ENCODE results near the gene PCCA. TPM values are rescaled to one million over a fixed set of nuclear protein-coding genes. Genes with fewer than 3 reads are reported as not detected.

PCCA gene
- total and polyA plus RNA-seq, 4 donors = 45.1 to 378 (median 110) TPM

- 38% methylated on average over 1 of the region's 4 CpGs for WGBS (ENCODE audit: insufficient coverage)
- H3K9me3 ChIP-seq (ENCODE audit: control insufficient read depth, insufficient read depth, low read length) = no peaks in the 10 kb centered on the region
- no peak overlapping the region for H3K27ac ChIP-seq (ENCODE audit: low read depth, low read length)
- no peak for DNase-seq (ENCODE audit: low read depth in 4 of 6, low spot score in 6 of 6)
- H3K4me3 ChIP-seq (ENCODE audit: low read depth, low read length) = no peak overlapping the region
- H3K36me3 ChIP-seq (ENCODE audit: control insufficient read depth, insufficient read depth, low read length) = no peaks in the 10 kb centered on the region
- H3K27me3 ChIP-seq (ENCODE audit: control insufficient read depth, insufficient read depth, low read length) = no peaks in the 10 kb centered on the region
- no peaks in the 10 kb centered on the region for H3K4me1 ChIP-seq (ENCODE audit: control insufficient read depth, insufficient read depth, low read length)
Observed at GRCh38 chr13:100464006-100464405, 375.1 kb downstream of the PCCA start.

GRCh38 chr13:100465558-100465957 is 376.7 kb downstream of the PCCA start:
- no peaks in the 10 kb centered on the region for H3K36me3 ChIP-seq (ENCODE audit: control insufficient read depth, insufficient read depth, low read length)
- no peak for DNase-seq (ENCODE audit: low read depth in 4 of 6, low spot score in 6 of 6)
- H3K4me1 ChIP-seq (ENCODE audit: control insufficient read depth, insufficient read depth, low read length) = no peaks in the 10 kb centered on the region
- H3K4me3 ChIP-seq (ENCODE audit: low read depth, low read length) = no peak overlapping the region
- H3K9me3 ChIP-seq (ENCODE audit: control insufficient read depth, insufficient read depth, low read length) = no peaks in the 10 kb centered on the region
- no CpG with 5 or more reads among the region's 5 CpGs for WGBS (ENCODE audit: insufficient coverage)
- H3K27me3 ChIP-seq (ENCODE audit: control insufficient read depth, insufficient read depth, low read length) = no peaks in the 10 kb centered on the region
- H3K27ac ChIP-seq (ENCODE audit: low read depth, low read length) = no peak overlapping the region

GRCh38 chr13:100470866-100471505 is 382.1 kb downstream of the PCCA start:
- no peaks in the 10 kb centered on the region for H3K4me1 ChIP-seq (ENCODE audit: control insufficient read depth, insufficient read depth, low read length)
- H3K27me3 ChIP-seq (ENCODE audit: control insufficient read depth, insufficient read depth, low read length) = no peaks in the 10 kb centered on the region
- WGBS (ENCODE audit: insufficient coverage) = 100% methylated on average over 1 of the region's 5 CpGs
- H3K27ac ChIP-seq (ENCODE audit: low read depth, low read length) = no peak overlapping the region
- H3K4me3 ChIP-seq (ENCODE audit: low read depth, low read length) = no peak overlapping the region
- H3K9me3 ChIP-seq (ENCODE audit: control insufficient read depth, insufficient read depth, low read length) = no peaks in the 10 kb centered on the region
- no peaks in the 10 kb centered on the region for H3K36me3 ChIP-seq (ENCODE audit: control insufficient read depth, insufficient read depth, low read length)
- DNase-seq (ENCODE audit: low read depth in 4 of 6, low spot score in 6 of 6) = no peak

DNA sequence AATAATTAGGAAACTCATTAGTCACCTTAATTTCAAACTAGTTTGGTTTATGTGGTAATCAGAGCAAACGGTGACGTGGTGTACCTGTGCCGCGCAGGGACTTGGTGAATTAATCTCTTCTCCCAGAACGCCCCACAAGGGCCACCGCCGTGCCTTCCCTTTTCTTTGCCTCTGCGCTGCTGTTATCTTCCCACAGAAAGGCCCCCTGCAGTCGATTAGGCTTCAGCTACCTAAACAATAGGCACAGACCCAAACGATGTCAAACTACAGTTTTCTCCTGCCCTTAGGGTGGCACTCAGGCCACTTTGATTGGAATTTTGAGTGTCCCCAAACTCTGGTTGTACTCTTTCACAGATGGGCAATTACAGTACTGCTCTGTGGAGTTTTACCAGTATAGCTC is 384.2 kb downstream of the PCCA start:
- 49% methylated on average over 8 of the region's 10 CpGs for WGBS (ENCODE audit: insufficient coverage)
- no peak overlapping the region for H3K27ac ChIP-seq (ENCODE audit: low read depth, low read length)
- H3K4me1 ChIP-seq (ENCODE audit: control insufficient read depth, insufficient read depth, low read length) = no peaks in the 10 kb centered on the region
- H3K4me3 ChIP-seq (ENCODE audit: low read depth, low read length) = no peak overlapping the region
- no peaks in the 10 kb centered on the region for H3K9me3 ChIP-seq (ENCODE audit: control insufficient read depth, insufficient read depth, low read length)
- H3K27me3 ChIP-seq (ENCODE audit: control insufficient read depth, insufficient read depth, low read length) = no peaks in the 10 kb centered on the region
- DNase-seq (ENCODE audit: low read depth in 4 of 6, low spot score in 6 of 6) = peak in 1 of 6 donors; percentile 27
- H3K36me3 ChIP-seq (ENCODE audit: control insufficient read depth, insufficient read depth, low read length) = peaks cover 2% of the 10 kb centered on the region

DNA sequence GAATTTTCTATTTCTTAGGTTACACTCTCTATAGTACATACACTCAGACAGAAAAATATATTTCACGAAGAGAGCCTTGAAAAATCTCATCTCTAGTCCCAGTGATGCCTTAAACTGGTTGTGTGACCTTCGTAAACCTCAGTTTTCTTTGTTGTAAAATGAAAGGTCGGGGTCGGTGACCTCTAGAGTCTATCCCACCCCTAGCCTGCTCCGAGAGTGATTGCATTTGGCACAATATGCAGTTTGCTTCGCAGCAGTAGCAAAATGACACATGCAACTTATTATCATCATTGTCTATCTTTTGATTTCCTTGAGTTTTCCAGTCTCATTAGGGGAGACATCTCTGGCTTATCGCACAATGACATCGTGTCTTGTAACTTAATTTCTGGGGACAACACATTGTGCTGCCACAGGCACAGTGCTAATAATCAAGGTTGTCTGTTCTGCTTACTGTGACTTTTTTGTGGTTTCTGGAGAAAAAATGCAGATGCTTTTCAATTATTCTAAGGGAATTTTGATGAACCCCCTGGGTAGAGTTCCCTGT is 384.7 kb downstream of the PCCA start:
- H3K9me3 ChIP-seq (ENCODE audit: control insufficient read depth, insufficient read depth, low read length) = no peaks in the 10 kb centered on the region
- H3K4me1 ChIP-seq (ENCODE audit: control insufficient read depth, insufficient read depth, low read length) = no peaks in the 10 kb centered on the region
- H3K27me3 ChIP-seq (ENCODE audit: control insufficient read depth, insufficient read depth, low read length) = no peaks in the 10 kb centered on the region
- H3K27ac ChIP-seq (ENCODE audit: low read depth, low read length) = peak overlapping the region; percentile 22
- no peak overlapping the region for H3K4me3 ChIP-seq (ENCODE audit: low read depth, low read length)
- peaks cover 7% of the 10 kb centered on the region for H3K36me3 ChIP-seq (ENCODE audit: control insufficient read depth, insufficient read depth, low read length)
- peak in 1 of 6 donors; percentile 32 for DNase-seq (ENCODE audit: low read depth in 4 of 6, low spot score in 6 of 6)
- 66% methylated on average over 5 of the region's 8 CpGs for WGBS (ENCODE audit: insufficient coverage)

- peak in 1 of 6 donors; percentile 62 for DNase-seq (ENCODE audit: low read depth in 4 of 6, low spot score in 6 of 6)
- Histone ChIP-seq H3K27ac (ENCODE audit: low read depth, low read length) (no peak overlapping the region), H3K4me1 (ENCODE audit: control insufficient read depth, insufficient read depth, low read length) (no peaks in the 10 kb centered on the region), H3K36me3 (ENCODE audit: control insufficient read depth, insufficient read depth, low read length) (peaks cover 7% of the 10 kb centered on the region), H3K27me3 (ENCODE audit: control insufficient read depth, insufficient read depth, low read length) (no peaks in the 10 kb centered on the region), H3K9me3 (ENCODE audit: control insufficient read depth, insufficient read depth, low read length) (no peaks in the 10 kb centered on the region), H3K4me3 (ENCODE audit: low read depth, low read length) (no peak overlapping the region)
- WGBS (ENCODE audit: insufficient coverage) = no CpG with 5 or more reads among the region's 5 CpGs
Observed at GRCh38 chr13:100476963-100477362, 388.1 kb downstream of the PCCA start.

DNA sequence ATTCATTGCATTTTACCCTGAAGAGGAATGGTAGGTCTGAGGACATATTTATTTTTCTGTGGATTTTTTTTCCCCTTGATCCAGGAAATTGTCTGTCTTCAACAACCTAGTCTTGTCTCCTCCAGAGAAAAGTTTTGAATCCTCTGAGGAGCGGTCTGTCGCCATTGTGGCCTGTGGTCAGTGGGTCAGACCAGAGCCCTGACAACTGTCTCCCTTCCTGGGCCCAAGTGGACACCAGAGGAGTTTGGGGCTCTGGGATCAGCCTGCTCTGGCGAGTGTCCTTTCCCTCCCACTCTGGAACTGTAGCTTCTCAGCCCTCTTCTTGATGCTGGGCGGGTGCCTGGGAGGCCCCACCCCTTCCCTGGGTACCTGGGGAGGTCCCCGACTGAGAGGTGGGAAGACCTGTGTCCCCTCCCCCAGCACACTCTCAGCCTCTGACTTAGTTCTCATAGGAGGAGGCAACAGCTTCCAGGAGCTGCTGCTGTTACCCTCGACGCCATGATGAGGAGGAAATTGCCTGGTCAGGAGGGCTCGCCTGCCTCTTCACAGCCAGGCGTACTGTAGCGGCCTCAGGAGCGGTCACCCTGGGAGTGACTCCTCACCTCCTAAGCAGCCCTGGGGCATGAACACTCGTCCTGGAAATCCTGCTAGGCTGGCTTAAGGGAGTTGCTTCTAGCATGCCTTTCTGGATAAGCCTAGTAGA is 389.4 kb downstream of the PCCA start:
- Histone ChIP-seq H3K27me3 (ENCODE audit: control insufficient read depth, insufficient read depth, low read length) (no peaks in the 10 kb centered on the region), H3K4me3 (ENCODE audit: low read depth, low read length) (no peak overlapping the region), H3K36me3 (ENCODE audit: control insufficient read depth, insufficient read depth, low read length) (peaks cover 7% of the 10 kb centered on the region), H3K27ac (ENCODE audit: low read depth, low read length) (no peak overlapping the region), H3K4me1 (ENCODE audit: control insufficient read depth, insufficient read depth, low read length) (no peaks in the 10 kb centered on the region), H3K9me3 (ENCODE audit: control insufficient read depth, insufficient read depth, low read length) (no peaks in the 10 kb centered on the region)
- DNase-seq (ENCODE audit: low read depth in 4 of 6, low spot score in 6 of 6) = no peak
- WGBS (ENCODE audit: insufficient coverage) = 92% methylated on average over 9 of the region's 12 CpGs

GRCh38 chr13:100480676-100481075 is 391.8 kb downstream of the PCCA start:
- Histone ChIP-seq H3K4me3 (ENCODE audit: low read depth, low read length) (no peak overlapping the region), H3K27ac (ENCODE audit: low read depth, low read length) (no peak overlapping the region), H3K4me1 (ENCODE audit: control insufficient read depth, insufficient read depth, low read length) (no peaks in the 10 kb centered on the region), H3K9me3 (ENCODE audit: control insufficient read depth, insufficient read depth, low read length) (no peaks in the 10 kb centered on the region), H3K27me3 (ENCODE audit: control insufficient read depth, insufficient read depth, low read length) (no peaks in the 10 kb centered on the region), H3K36me3 (ENCODE audit: control insufficient read depth, insufficient read depth, low read length) (peaks cover 7% of the 10 kb centered on the region)
- no peak for DNase-seq (ENCODE audit: low read depth in 4 of 6, low spot score in 6 of 6)
- 88% methylated on average over 3 of the region's 9 CpGs for WGBS (ENCODE audit: insufficient coverage)

DNA sequence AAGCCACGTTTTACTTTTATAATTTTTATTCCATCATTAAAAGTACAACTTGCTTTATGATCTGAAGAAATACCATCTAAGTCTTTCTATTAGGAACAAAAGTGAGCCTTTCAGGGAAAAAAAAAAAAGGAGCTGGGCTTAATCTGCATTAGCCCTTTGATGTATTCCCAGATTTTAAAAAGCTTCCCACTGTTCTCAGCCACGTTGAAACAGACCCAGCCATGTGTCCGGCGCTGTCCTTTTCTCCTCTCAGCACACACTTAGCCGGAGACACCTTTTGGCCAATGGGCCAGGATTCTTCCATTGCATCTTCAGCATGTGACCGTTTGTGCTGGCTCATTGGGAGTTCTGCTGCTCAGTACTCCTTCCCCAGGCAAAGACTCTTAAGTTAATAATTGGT is 394.2 kb downstream of the PCCA start:
- Histone ChIP-seq H3K36me3 (ENCODE audit: control insufficient read depth, insufficient read depth, low read length) (peaks cover 4% of the 10 kb centered on the region), H3K4me1 (ENCODE audit: control insufficient read depth, insufficient read depth, low read length) (no peaks in the 10 kb centered on the region), H3K9me3 (ENCODE audit: control insufficient read depth, insufficient read depth, low read length) (no peaks in the 10 kb centered on the region), H3K4me3 (ENCODE audit: low read depth, low read length) (no peak overlapping the region), H3K27me3 (ENCODE audit: control insufficient read depth, insufficient read depth, low read length) (no peaks in the 10 kb centered on the region), H3K27ac (ENCODE audit: low read depth, low read length) (peak overlapping the region; percentile 81)
- no peak for DNase-seq (ENCODE audit: low read depth in 4 of 6, low spot score in 6 of 6)
- 56% methylated on average over 4 of the region's 6 CpGs for WGBS (ENCODE audit: insufficient coverage)

Measured in spinal cord (tissue), 10 donors.